IPS DF 6.9 (cell line): ENCODE measurements around the gene KLHL10.
"Not testable (repeated sequence)": the region's sequence is repeated elsewhere in the genome, so short reads cannot be mapped to it uniquely, and the experiment has no call there.

Experiments used
- DNase-seq: peaks from one replicate; pipeline ENCODE4 v3.0.0-alpha.2; 2013; ENCODE audit warnings: low read depth, low spot score
- H3K27ac ChIP-seq: one replicate; pipeline ENCODE4 v1.5.1; 2013; ENCODE audit warnings: low read length, control low read depth
- H3K27me3 ChIP-seq: 2 replicates; pipeline ENCODE4 v1.6.1; 2013; ENCODE audit warnings: mild to moderate bottlenecking, low read length; ENCODE audit not compliant: control insufficient read depth, insufficient read depth
- H3K36me3 ChIP-seq: 2 replicates; pipeline ENCODE4 v1.6.1; 2013; ENCODE audit warnings: low read length; ENCODE audit not compliant: control insufficient read depth, insufficient read depth
- H3K4me1 ChIP-seq: 2 replicates; pipeline ENCODE4 v1.6.1; 2013; ENCODE audit warnings: low read length; ENCODE audit not compliant: control insufficient read depth, insufficient read depth
- H3K4me3 ChIP-seq: 2 replicates; pipeline ENCODE4 v1.5.1; 2013; ENCODE audit warnings: mild to moderate bottlenecking, low read length
- H3K9me3 ChIP-seq: 2 replicates; pipeline ENCODE4 v1.6.1; 2013; ENCODE audit warnings: low read length, inconsistent platforms; ENCODE audit not compliant: control insufficient read depth, insufficient read depth
- WGBS: extraction: QIAGEN DNeasy Blood & Tissue Kit; methylation state at CpG from one replicate; pipeline ENCODE4 v1.1.7; 2013; ENCODE audit warnings: mixed read lengths, missing lambda C conversion rate; ENCODE audit not compliant: insufficient read length, insufficient coverage; 5-methylcytosine and 5-hydroxymethylcytosine counted together

Gene KLHL10

GRCh38 chr17:41814195-41814594, 23.4 kb upstream of the KLHL10 start:
- peaks cover 3% of the 10 kb centered on the region; the same call in 1 of the 2 replicates for H3K4me1 ChIP-seq
- H3K36me3 ChIP-seq = peaks cover 7% of the 10 kb centered on the region; the same call in 1 of the 2 replicates
- WGBS = no CpG with 5 or more reads among the region's 1 CpG
- H3K9me3 ChIP-seq = no peaks in the 10 kb centered on the region
- no peak overlapping the region for H3K4me3 ChIP-seq
- DNase-seq = no peak
- no peaks in the 10 kb centered on the region for H3K27me3 ChIP-seq
- H3K27ac ChIP-seq = no peak overlapping the region

- no peaks in the 10 kb centered on the region for H3K9me3 ChIP-seq
- peaks cover 7% of the 10 kb centered on the region for H3K4me1 ChIP-seq
- no peak for DNase-seq
- H3K27me3 ChIP-seq = no peaks in the 10 kb centered on the region
- no peak overlapping the region for H3K27ac ChIP-seq
- WGBS = no CpG with 5 or more reads among the region's 23 CpGs
- H3K36me3 ChIP-seq = peaks cover 22% of the 10 kb centered on the region; the same call in 1 of the 2 replicates
- no peak overlapping the region for H3K4me3 ChIP-seq
Measured at GRCh38 chr17:41816637-41817320, 20.8 kb upstream of the KLHL10 start.

- WGBS = no CpG with 5 or more reads among the region's 20 CpGs
- Histone ChIP-seq H3K27ac (no peak overlapping the region), H3K36me3 (peaks cover 23% of the 10 kb centered on the region; the same call in 1 of the 2 replicates), H3K27me3 (no peaks in the 10 kb centered on the region), H3K9me3 (no peaks in the 10 kb centered on the region), H3K4me3 (no peak overlapping the region), H3K4me1 (peaks cover 7% of the 10 kb centered on the region)
- DNase-seq = no peak
Measured at GRCh38 chr17:41818024-41818423, 19.6 kb upstream of the KLHL10 start.

- Histone ChIP-seq H3K4me1 (peaks cover 7% of the 10 kb centered on the region), H3K4me3 (no peak overlapping the region), H3K27ac (no peak overlapping the region), H3K36me3 (peaks cover 28% of the 10 kb centered on the region), H3K27me3 (no peaks in the 10 kb centered on the region), H3K9me3 (no peaks in the 10 kb centered on the region)
- WGBS = no CpG with 5 or more reads among the region's 14 CpGs
- no peak for DNase-seq
Measured at GRCh38 chr17:41821776-41822175, 15.8 kb upstream of the KLHL10 start.

GRCh38 chr17:41822216-41823140, 15.1 kb upstream of the KLHL10 start:
- no peak overlapping the region for H3K4me3 ChIP-seq
- no CpG with 5 or more reads among the region's 12 CpGs for WGBS
- H3K9me3 ChIP-seq = no peaks in the 10 kb centered on the region
- H3K27me3 ChIP-seq = no peaks in the 10 kb centered on the region
- peaks cover 25% of the 10 kb centered on the region for H3K36me3 ChIP-seq
- no peak for DNase-seq
- H3K27ac ChIP-seq = no peak overlapping the region
- H3K4me1 ChIP-seq = peaks cover 7% of the 10 kb centered on the region

- Histone ChIP-seq H3K36me3 (peaks cover 27% of the 10 kb centered on the region), H3K4me3 (no peak overlapping the region), H3K27ac (no peak overlapping the region), H3K27me3 (no peaks in the 10 kb centered on the region), H3K4me1 (peaks cover 7% of the 10 kb centered on the region), H3K9me3 (no peaks in the 10 kb centered on the region)
- no peak for DNase-seq
- no CpG with 5 or more reads among the region's 1 CpG for WGBS
Measured at GRCh38 chr17:41823141-41823524, 14.5 kb upstream of the KLHL10 start.

GRCh38 chr17:41823580-41823979, 14.0 kb upstream of the KLHL10 start:
- DNase-seq = no peak
- Histone ChIP-seq H3K36me3 (peaks cover 28% of the 10 kb centered on the region), H3K4me3 (no peak overlapping the region), H3K27ac (no peak overlapping the region), H3K9me3 (no peaks in the 10 kb centered on the region), H3K27me3 (no peaks in the 10 kb centered on the region), H3K4me1 (peaks cover 7% of the 10 kb centered on the region)
- WGBS = no CpG with 5 or more reads among the region's 7 CpGs

GRCh38 chr17:41824086-41824485, 13.5 kb upstream of the KLHL10 start:
- WGBS = no CpG with 5 or more reads among the region's 7 CpGs
- Histone ChIP-seq H3K4me1 (peaks cover 5% of the 10 kb centered on the region), H3K27me3 (no peaks in the 10 kb centered on the region), H3K27ac (no peak overlapping the region), H3K4me3 (no peak overlapping the region), H3K9me3 (no peaks in the 10 kb centered on the region), H3K36me3 (peaks cover 31% of the 10 kb centered on the region)
- DNase-seq = no peak

- no CpG with 5 or more reads among the region's 19 CpGs for WGBS
- no peak for DNase-seq
- H3K9me3 ChIP-seq = no peaks in the 10 kb centered on the region
- no peaks in the 10 kb centered on the region for H3K4me1 ChIP-seq
- H3K36me3 ChIP-seq = peaks cover 25% of the 10 kb centered on the region
- no peaks in the 10 kb centered on the region for H3K27me3 ChIP-seq
- H3K4me3 ChIP-seq = no peak overlapping the region
- H3K27ac ChIP-seq = no peak overlapping the region
Measured at GRCh38 chr17:41825175-41825845, 12.3 kb upstream of the KLHL10 start.

- not testable (repeated sequence) for H3K9me3 ChIP-seq, H3K4me3 ChIP-seq, H3K27ac ChIP-seq, H3K4me1 ChIP-seq, DNase-seq, H3K27me3 ChIP-seq
- no CpG with 5 or more reads among the region's 10 CpGs for WGBS
- H3K36me3 ChIP-seq = peaks cover 18% of the 10 kb centered on the region
Measured at GRCh38 chr17:41829961-41830360, 7.7 kb upstream of the KLHL10 start.
